ENCODE measurements around the gene PPP1R27. TPM values are rescaled to one million over a fixed set of nuclear protein-coding genes. Genes with fewer than 3 reads are reported as not detected.

Gene PPP1R27
- total RNA-seq, 1 experiment from 2014 or later: not detected

DNA sequence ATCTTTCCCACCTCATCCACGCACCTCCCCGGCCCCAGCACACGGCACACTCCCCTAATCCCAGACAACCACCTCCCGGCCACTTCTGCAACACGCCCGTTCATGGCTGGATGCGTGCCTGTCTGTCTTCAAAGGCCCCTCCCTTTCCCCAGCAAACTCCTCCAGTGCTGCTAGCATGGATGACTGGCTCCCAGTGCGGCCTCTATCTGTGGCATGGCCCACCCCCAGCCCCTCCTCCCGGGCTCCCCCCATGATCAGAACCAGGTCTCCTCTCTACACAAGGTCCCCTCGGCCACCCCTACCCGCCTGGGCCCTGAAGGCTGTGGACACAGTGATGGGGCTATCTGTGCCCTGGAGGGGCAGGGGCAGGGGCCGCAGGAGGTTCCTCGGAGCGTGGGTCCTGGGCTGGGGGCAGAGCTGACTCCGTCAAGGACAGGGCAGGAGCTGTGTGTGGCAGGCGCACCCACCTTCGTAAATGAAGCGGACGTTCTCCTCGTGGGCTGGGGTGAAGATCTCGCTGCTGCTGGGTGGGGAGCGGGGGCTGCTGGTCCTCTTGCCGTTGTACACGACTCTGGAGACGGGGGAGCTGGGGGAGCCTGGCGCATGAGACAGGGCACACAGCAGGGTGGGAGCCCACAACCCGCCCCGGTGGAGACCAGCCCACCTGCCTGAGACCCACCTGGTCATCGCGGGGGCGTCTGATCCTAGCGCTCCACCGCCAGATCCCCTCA is 10.9 kb downstream of the PPP1R27 start:
- no peaks in the 10 kb centered on the region for H3K4me1 ChIP-seq
- no peaks in the 10 kb centered on the region for H3K36me3 ChIP-seq
- H3K27ac ChIP-seq: no peak overlapping the region
- H3K27me3 ChIP-seq: no peaks in the 10 kb centered on the region
- DNase-seq: no peak
- H3K9me3 ChIP-seq (replicated peaks): no peaks in the 10 kb centered on the region
- H3K4me3 ChIP-seq: no peak overlapping the region

DNA sequence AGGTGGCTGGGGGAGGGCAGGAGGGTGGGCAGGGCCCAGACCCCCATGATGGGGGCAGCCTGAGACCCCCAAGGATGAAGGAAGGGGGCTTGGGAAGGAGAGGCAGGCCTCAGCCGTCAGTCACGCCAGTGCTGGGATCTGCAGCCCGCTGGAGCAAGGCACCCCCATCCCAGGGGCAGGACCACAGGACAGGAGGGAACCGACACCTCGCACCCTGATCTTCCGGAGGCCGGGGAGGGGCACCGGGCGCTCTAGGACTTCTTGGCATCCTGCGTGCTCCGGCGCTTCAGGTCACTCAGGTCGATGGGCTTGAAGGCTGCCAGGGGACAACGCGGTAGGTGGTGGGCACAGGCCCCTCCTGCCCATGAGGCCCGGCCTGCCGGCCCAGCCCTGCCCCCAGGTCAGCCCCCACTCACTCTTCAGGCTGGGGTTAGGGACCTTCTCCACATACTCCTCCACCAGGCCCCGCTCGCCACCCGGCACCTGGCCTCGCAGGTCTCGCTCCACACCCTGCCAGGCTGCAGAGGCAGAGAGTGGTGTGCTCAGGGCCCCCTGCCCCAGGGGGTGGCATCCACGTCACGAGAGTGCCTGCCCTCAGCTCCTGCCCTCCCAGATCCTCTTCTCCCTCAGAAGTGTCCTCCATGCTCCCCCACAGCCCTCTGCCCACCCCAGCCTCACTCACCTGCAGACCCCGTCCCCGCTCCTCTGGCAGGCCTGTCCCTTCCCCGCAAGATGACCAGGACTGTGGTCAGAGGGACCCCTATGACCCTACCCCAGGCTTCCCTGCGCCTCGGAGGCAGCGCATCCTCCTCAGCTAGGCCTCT is 11.6 kb downstream of the PPP1R27 start:
- no peaks in the 10 kb centered on the region for H3K4me1 ChIP-seq
- H3K4me3 ChIP-seq: no peak overlapping the region
- H3K27ac ChIP-seq: no peak overlapping the region
- no peaks in the 10 kb centered on the region for H3K9me3 ChIP-seq (replicated peaks)
- no peak for DNase-seq
- H3K36me3 ChIP-seq: no peaks in the 10 kb centered on the region
- no peaks in the 10 kb centered on the region for H3K27me3 ChIP-seq

DNA sequence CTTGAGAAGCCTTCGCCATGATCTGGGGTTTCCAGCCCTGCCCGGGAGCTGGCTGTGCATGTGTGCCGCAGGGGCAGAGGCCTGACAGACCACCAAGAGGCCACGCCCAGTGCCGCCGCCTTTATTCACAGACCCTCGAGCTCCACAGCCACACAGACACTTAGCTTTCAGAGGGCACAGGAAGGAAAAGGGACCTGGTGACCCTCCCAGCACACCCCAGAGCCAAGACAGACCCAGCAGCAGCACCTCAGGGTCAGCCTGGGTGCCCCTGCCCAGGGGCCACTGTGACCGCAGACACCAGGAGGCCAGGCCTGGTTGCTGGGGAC is 12.6 kb downstream of the PPP1R27 start:
- H3K27ac ChIP-seq: no peak overlapping the region
- H3K4me1 ChIP-seq: no peaks in the 10 kb centered on the region
- H3K9me3 ChIP-seq (replicated peaks): no peaks in the 10 kb centered on the region
- no peaks in the 10 kb centered on the region for H3K27me3 ChIP-seq
- no peaks in the 10 kb centered on the region for H3K36me3 ChIP-seq
- H3K4me3 ChIP-seq: no peak overlapping the region
- no peak for DNase-seq

DNA sequence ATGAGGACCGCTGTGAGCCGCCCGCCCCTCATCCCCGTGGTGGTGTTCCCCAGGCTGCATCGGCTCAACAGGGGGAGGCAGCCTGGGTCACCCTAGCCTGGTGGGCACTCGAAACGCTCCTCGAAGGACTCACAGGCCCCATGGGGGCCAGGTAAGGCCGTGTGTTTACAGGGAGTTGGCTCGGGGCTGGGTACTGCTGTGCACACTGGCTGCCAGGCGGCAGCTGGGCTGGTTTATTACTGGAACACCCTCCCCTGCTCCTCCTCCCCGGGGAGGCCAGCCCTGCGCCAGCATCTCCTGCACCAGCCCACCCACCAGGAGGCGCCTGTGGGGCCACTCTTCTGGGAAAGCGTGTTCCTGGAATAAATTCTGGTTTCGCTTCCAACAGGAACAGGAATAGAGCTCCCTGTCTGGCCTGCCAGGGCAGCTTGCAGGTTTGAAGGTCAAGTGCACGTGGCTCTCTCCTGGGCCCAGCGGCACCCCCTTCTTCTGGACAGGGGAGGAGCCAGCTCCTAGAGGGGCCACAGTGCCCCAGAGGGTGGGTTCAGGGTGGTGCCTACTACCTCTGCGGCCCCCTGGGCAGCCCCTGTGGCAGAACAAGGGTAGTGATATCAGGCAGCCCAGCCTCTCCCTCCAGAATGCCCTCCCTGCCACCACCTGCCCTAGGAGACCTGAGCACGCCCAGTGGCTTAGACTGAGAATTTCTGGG is 13.1 kb downstream of the PPP1R27 start:
- H3K36me3 ChIP-seq: no peaks in the 10 kb centered on the region
- H3K4me3 ChIP-seq: no peak overlapping the region
- no peaks in the 10 kb centered on the region for H3K27me3 ChIP-seq
- DNase-seq: peak; percentile 81 to 85
- no peaks in the 10 kb centered on the region for H3K4me1 ChIP-seq
- no peak overlapping the region for H3K27ac ChIP-seq
- H3K9me3 ChIP-seq (replicated peaks): no peaks in the 10 kb centered on the region

DNA sequence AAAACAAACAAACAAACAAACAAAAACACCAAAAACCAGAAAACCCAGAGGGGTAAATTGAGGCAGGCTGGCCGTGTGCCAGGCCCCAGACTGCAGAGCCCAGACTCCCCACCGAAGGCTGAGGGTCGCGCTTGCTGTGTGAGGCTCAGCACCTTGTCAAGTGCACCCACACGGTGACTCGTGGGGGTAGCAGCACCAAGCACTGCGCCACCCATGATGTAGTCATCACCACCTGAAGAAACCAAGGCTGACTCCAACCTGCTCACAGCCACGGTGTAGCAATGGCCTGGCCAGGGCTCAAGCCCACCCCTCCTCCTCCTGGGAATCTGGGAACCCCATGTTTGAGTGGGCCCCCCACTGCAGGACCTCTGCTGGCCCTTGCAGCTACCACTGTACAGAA is 13.7 kb downstream of the PPP1R27 start:
- H3K27ac ChIP-seq: no peak overlapping the region
- H3K4me3 ChIP-seq: no peak overlapping the region
- no peak for DNase-seq
- H3K9me3 ChIP-seq (replicated peaks): no peaks in the 10 kb centered on the region
- no peaks in the 10 kb centered on the region for H3K36me3 ChIP-seq
- H3K27me3 ChIP-seq: peaks cover 4% of the 10 kb centered on the region
- H3K4me1 ChIP-seq: no peaks in the 10 kb centered on the region

DNA sequence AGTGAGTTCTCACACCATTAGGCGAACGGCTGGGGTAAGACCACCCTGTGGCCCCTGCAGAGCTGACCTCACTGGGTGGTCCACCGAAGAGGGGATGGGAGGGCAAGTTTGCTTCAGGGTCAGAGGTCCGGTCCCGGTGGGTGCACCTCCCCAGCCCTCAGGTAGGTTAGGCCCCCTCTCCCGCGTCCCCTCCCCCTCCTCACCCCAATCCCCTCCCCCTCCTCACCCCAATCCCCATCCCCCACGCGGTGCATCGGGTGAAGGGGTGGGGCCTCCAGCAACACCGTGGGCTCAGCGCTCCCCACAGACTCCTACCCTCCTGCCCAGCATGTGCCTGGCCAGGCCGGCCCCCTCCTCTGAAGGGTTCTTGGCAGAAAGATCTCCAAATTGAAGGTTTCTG is 15.1 kb downstream of the PPP1R27 start:
- Histone ChIP-seq H3K36me3 (no peaks in the 10 kb centered on the region), H3K27me3 (peaks cover 18% of the 10 kb centered on the region), H3K27ac (no peak overlapping the region), H3K4me1 (no peaks in the 10 kb centered on the region), H3K9me3 (replicated peaks) (no peaks in the 10 kb centered on the region), H3K4me3 (no peak overlapping the region)
- DNase-seq: no peak

DNA sequence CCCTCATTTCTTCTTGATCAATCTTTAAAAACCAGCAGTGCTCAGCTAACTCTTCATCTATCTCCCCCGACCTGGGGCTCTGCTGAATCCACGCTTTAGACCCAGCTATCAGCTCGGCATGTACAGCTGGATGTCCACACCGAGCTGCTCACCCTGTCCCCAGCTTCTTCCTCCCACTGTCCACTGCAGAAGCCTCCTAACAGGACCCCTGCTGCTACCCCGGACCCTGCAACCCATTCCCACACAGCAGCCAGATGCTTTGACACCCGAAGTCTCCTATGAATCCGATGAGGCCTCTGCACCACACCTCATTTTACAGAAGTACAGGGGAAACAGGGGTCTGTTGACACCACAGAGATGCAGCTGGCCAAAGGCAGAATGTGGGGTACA is 17.1 kb downstream of the PPP1R27 start:
- no peaks in the 10 kb centered on the region for H3K36me3 ChIP-seq
- H3K27ac ChIP-seq: no peak overlapping the region

DNA sequence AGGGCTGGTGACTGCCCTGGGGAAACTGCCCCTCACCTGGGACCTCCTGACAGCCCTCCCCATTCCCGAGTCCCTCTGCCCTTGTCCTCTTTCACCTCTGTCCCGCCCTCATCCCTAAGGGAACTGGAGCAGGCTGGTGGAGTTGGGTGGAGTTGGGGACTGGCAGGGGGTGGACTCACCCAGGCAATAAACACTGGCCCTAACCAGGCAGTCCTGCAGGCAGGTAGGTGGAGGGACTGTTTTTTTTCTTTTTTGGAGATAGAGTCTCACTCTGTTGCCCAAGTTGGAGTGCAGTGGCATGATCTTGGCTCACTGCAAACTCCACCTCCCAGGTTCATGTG is 19.2 kb downstream of the PPP1R27 start:
- H3K9me3 ChIP-seq (replicated peaks): no peaks in the 10 kb centered on the region
- no peak overlapping the region for H3K27ac ChIP-seq
- no peaks in the 10 kb centered on the region for H3K4me1 ChIP-seq
- DNase-seq: no peak
- H3K4me3 ChIP-seq: no peak overlapping the region
- peaks cover 53% of the 10 kb centered on the region for H3K27me3 ChIP-seq
- H3K36me3 ChIP-seq: no peaks in the 10 kb centered on the region

More for the DNA sequence above, 17.1 kb downstream of the PPP1R27 start:
- H3K4me3 ChIP-seq: no peak overlapping the region
- peaks cover 34% of the 10 kb centered on the region for H3K27me3 ChIP-seq
- H3K4me1 ChIP-seq: no peaks in the 10 kb centered on the region
- no peaks in the 10 kb centered on the region for H3K9me3 ChIP-seq (replicated peaks)
- no peak for DNase-seq

DNA sequence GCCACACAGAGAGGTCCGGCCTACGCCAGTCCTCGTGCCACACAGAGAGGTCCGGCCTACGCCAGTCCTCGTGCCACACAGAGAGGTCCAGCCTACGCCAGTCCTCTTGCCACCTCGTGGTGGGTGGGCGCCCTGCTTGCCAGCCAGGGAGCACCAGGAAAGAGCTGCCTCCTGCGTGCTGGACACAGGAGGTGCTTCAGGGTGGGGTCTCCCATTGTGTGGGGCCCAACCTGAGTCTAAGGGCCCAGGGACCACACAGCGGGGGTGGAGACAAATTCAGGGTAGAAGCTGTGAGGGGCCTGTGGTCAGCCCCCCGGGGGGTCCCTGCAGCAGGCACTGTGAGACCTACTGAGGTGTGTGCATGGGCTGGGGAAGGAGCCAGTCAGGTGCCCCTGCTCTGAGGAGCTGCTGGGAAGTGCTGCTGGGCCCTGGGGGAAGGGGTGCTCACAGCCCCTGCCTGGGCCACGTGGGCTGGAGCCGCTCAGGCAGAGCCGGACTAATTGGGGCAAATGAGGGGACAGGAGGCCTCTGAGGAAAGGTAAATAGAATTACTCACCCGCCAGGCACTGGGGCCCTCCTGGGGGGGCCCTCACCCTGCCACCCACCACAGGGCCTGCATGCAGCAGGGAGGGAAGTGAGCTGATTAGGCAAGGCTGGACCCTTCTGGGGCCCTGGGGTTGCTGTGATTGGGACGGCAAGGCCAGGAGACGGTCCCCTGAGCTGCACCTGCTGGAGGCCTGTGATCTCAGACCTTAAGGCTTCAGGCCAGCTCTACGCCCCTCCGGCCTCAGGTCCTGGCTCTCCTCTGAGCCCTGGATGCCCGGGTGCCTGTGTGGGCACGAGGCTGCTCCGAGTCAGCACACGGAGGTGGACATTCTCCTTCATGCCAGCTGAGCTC is 19.9 kb downstream of the PPP1R27 start:
- H3K27me3 ChIP-seq: peaks cover 59% of the 10 kb centered on the region
- no peaks in the 10 kb centered on the region for H3K4me1 ChIP-seq
- H3K9me3 ChIP-seq (replicated peaks): no peaks in the 10 kb centered on the region
- H3K36me3 ChIP-seq: no peaks in the 10 kb centered on the region
- no peak overlapping the region for H3K4me3 ChIP-seq
- peak in 1 of 2 experiments; percentile 24 for DNase-seq
- H3K27ac ChIP-seq: no peak overlapping the region

DNA sequence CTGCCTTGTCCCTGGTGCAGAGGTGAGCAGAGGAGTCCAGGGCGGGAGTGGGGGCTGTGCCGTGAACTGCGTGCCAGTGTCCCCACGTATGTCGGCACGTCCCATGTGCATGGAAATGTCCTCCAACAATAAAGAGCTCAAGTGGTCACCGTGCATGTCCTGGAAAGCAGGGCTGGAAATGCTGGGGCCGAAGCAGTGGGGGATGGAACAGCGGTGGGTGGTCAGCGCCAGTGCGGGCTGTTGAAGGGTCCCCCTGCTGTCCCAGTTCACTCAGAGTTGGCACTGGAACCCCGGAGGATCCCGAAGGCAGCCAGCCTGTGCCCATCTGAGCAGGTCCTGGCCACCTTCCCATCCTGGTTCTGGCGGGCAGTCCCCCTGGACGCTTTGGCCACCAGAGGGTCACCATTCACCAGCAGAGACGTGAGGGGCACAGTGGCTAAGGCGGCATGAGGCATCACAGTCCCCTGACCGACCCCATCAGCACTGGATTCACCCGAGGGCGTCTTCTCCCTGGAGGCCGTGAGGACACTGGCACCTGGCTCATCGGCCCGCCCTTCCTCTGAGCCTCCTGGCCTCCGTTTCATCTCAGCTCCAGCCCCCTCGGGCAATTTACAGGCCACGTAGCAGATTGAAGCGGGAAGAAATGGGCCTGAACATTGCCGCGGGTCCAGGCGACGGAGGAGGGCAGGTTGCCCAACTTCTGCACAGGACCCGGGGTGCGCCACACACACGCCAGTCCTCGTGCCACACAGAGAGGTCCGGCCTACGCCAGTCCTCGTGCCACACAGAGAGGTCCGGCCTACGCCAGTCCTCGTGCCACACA is 20.8 kb downstream of the PPP1R27 start:
- Histone ChIP-seq H3K9me3 (replicated peaks) (no peaks in the 10 kb centered on the region), H3K36me3 (no peaks in the 10 kb centered on the region), H3K27me3 (peaks cover 66% of the 10 kb centered on the region), H3K4me1 (no peaks in the 10 kb centered on the region), H3K27ac (no peak overlapping the region), H3K4me3 (no peak overlapping the region)
- no peak for DNase-seq

DNA sequence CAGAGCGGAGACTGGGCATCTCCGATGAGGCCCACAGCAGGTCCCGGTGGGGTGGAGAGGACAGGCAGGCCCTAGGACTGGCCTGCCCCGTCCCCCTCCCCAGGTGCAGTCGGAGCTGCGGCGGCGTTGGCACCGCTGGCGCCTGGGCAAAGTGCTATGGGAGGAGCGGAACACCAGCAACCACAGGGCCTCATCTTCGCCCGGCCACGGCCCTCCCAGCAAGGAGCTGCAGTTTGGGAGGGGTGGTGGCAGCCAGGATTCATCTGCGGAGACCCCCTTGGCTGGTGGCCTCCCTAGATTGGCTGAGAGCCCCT is 21.5 kb downstream of the PPP1R27 start:
- no peak overlapping the region for H3K4me3 ChIP-seq
- H3K27ac ChIP-seq: no peak overlapping the region
- no peaks in the 10 kb centered on the region for H3K36me3 ChIP-seq
- no peaks in the 10 kb centered on the region for H3K9me3 ChIP-seq (replicated peaks)
- no peaks in the 10 kb centered on the region for H3K4me1 ChIP-seq
- H3K27me3 ChIP-seq: peaks cover 73% of the 10 kb centered on the region
- DNase-seq: no peak

DNA sequence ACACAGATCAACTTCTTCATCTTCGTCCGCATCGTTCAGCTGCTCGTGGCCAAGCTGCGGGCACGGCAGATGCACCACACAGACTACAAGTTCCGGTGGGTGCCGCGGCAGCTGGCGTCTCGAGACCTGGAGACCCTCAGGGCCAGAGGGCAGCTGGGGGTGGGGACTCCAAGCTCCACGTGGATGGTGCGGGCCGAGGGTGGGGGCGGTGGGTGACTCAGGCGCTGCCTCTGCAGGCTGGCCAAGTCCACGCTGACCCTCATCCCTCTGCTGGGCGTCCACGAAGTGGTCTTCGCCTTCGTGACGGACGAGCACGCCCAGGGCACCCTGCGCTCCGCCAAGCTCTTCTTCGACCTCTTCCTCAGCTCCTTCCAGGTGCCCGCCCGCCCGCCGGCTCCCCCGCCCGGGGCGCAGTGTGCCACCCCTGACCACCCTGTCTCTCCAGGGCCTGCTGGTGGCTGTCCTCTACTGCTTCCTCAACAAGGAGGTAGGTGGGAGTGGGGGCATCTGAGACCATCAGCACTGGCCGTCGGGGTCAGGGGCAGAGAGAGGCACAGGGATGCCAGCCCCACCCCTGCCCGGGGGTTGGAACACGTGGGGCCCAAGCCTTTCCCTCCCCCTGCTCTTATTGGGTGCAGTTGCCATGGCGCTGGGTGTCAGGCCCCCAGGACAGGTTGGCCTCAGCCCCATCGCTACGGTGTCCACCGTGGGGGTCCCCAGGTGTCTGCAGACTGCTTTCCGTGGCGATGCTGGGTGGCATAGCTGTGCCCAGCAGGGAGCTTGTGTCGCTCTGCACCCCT is 22.1 kb downstream of the PPP1R27 start:
- no peaks in the 10 kb centered on the region for H3K36me3 ChIP-seq
- H3K4me3 ChIP-seq: no peak overlapping the region
- H3K4me1 ChIP-seq: no peaks in the 10 kb centered on the region
- H3K27ac ChIP-seq: no peak overlapping the region
- peaks cover 79% of the 10 kb centered on the region for H3K27me3 ChIP-seq
- DNase-seq: no peak
- H3K9me3 ChIP-seq (replicated peaks): no peaks in the 10 kb centered on the region

DNA sequence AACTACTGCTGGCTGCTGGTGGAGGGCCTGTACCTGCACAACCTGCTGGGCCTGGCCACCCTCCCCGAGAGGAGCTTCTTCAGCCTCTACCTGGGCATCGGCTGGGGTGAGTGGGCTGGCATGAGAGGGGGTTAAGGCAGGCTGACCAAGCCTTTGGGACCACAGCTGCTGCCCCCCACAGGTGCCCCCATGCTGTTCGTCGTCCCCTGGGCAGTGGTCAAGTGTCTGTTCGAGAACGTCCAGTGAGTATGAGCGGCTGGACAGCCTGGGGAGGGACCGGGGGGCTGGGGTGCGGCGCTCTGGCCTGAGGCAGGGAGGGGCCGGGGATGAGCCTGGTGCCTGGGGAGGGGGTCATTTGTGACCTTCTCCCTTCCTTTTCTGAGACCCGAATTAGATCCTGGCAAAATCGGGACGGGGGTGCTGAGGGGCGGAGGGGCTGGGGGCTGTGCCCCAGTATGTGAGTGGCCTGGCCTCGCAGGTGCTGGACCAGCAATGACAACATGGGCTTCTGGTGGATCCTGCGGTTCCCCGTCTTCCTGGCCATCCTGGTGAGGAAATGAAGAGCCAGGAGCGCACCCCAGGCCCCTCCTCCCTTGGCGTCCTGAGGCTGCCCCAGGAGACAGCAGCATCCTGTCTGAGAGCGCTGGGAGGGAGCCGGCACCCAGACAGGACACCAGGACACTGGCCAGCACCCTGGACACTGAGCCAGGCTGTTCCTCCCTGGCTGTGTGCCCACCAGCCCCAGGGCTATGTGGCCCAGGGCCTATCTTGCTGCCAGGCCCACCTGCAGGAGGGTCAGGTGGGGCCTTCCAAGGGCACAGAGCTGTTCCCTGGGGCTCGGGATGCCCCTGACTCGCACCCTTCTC is 22.9 kb downstream of the PPP1R27 start:
- H3K36me3 ChIP-seq: no peaks in the 10 kb centered on the region
- peaks cover 4% of the 10 kb centered on the region; the same call in 1 of the 2 replicates for H3K4me1 ChIP-seq
- H3K9me3 ChIP-seq (replicated peaks): no peaks in the 10 kb centered on the region
- no peak overlapping the region for H3K27ac ChIP-seq
- DNase-seq: no peak
- H3K27me3 ChIP-seq: peaks cover 87% of the 10 kb centered on the region
- no peak overlapping the region for H3K4me3 ChIP-seq
